CD14-positive monocyte (primary cell): ENCODE results near the gene PXDC1. TPM values are rescaled to one million over a fixed set of nuclear protein-coding genes. Genes with fewer than 3 reads are reported as not detected.
"Not testable (repeated sequence)": the region's sequence is repeated elsewhere in the genome, so short reads cannot be mapped to it uniquely, and the experiment has no call there.

Experiments used
- DNase-seq, 3 donors: peaks; one replicate each; pipeline ENCODE4 v3.0.0-alpha.2; 2011 to 2022
- H2AFZ ChIP-seq: 2 replicates; pipeline ENCODE4 v1.6.0; 2012; ENCODE audit warnings: mild to moderate bottlenecking, low read depth, low read length, inconsistent platforms; ENCODE audit not compliant: insufficient read depth, poor library complexity, severe bottlenecking
- H3K27ac ChIP-seq, 2 donors: 1 replicate in 1 of 2; 2 replicates in 1 of 2; pipeline ENCODE4 v1.5.1; 2012 to 2013; ENCODE audit warnings: low read length in 2 of 2, control low read depth in 1 of 2, inconsistent platforms in 1 of 2, low read depth in 1 of 2, mild to moderate bottlenecking in 1 of 2
- H3K27me3 ChIP-seq, 2 donors: one replicate each; pipeline versions ENCODE4 v1.6.0 to v1.6.1; 2011 to 2013; ENCODE audit warnings: low read length in 2 of 2; ENCODE audit not compliant: control insufficient read depth in 2 of 2, insufficient read depth in 2 of 2
- H3K36me3 ChIP-seq, 2 donors: replicated peaks in 1 of 2; 1 replicate in 1 of 2; 2 replicates in 1 of 2; pipeline versions ENCODE4 v1.5.1 to v1.6.1; 2012 to 2013; ENCODE audit warnings: low read length in 2 of 2, control low read depth in 1 of 2, inconsistent platforms in 1 of 2, mild to moderate bottlenecking in 1 of 2; ENCODE audit not compliant: insufficient read depth in 2 of 2, control insufficient read depth in 1 of 2
- H3K4me1 ChIP-seq, 2 donors: 1 replicate in 1 of 2; 2 replicates in 1 of 2; pipeline versions ENCODE4 v1.5.1 to v1.6.1; 2012 to 2013; ENCODE audit warnings: low read length in 2 of 2, control low read depth in 1 of 2, inconsistent platforms in 1 of 2, mild to moderate bottlenecking in 1 of 2, moderate library complexity in 1 of 2; ENCODE audit not compliant: insufficient read depth in 2 of 2, control insufficient read depth in 1 of 2
- H3K4me2 ChIP-seq: replicated peaks from 2 replicates; pipeline ENCODE3; 2012; ENCODE audit warnings: low read length, moderate library complexity, mild to moderate bottlenecking; ENCODE audit not compliant: poor library complexity, severe bottlenecking; ENCODE audit errors: extremely low read depth
- H3K4me3 ChIP-seq, 3 experiments: fragments of 200-600 bp in 1 of 3; sonication (generic) in 1 of 3; replicated peaks in 1 of 3; 1 replicate in 2 of 3; 2 replicates in 1 of 3; pipeline ENCODE4 v1.5.1; 2011 to 2013; ENCODE audit warnings: low read length in 3 of 3, mild to moderate bottlenecking in 3 of 3, control low read depth in 2 of 3, low read depth in 2 of 3, inconsistent platforms in 1 of 3, moderate library complexity in 1 of 3
- H3K79me2 ChIP-seq: 2 replicates; pipeline ENCODE4 v1.6.0; 2012; ENCODE audit warnings: mild to moderate bottlenecking, control low read depth, inconsistent platforms, low read length, moderate library complexity; ENCODE audit not compliant: insufficient read depth
- H3K9ac ChIP-seq: 2 replicates; pipeline ENCODE4 v1.6.0; 2017; ENCODE audit warnings: low read length, mild to moderate bottlenecking; ENCODE audit not compliant: insufficient read depth, poor library complexity, severe bottlenecking
- H3K9me3 ChIP-seq, 2 donors: replicated peaks in 1 of 2; 1 replicate in 1 of 2; 2 replicates in 1 of 2; pipeline versions ENCODE4 v1.5.1 to v1.6.1; 2012 to 2013; ENCODE audit warnings: low read length in 2 of 2, control low read depth in 1 of 2; ENCODE audit not compliant: control insufficient read depth in 1 of 2, insufficient read depth in 1 of 2
- H4K20me1 ChIP-seq: 2 replicates; pipeline ENCODE4 v1.6.0; 2012; ENCODE audit warnings: mild to moderate bottlenecking, low read length, control low read depth, moderate library complexity; ENCODE audit not compliant: insufficient read depth
- H3K27ac Mint-ChIP-seq, 7 donors: one replicate each; pipeline ENCODE4 v1.8.0; 2020; ENCODE audit warnings: mild to moderate bottlenecking in 7 of 7, mixed read lengths in 7 of 7, moderate library complexity in 6 of 7, inconsistent platforms in 2 of 7
- H3K27me3 Mint-ChIP-seq, 3 donors: one replicate each; pipeline ENCODE4 v1.8.0; 2021 to 2022; ENCODE audit warnings: low read depth in 3 of 3, mild to moderate bottlenecking in 3 of 3, mixed read lengths in 3 of 3, moderate library complexity in 3 of 3, inconsistent platforms in 1 of 3
- H3K36me3 Mint-ChIP-seq, 2 donors: one replicate each; pipeline ENCODE4 v1.8.0; 2020; ENCODE audit warnings: mixed read lengths in 2 of 2, inconsistent platforms in 1 of 2, mild to moderate bottlenecking in 1 of 2
- H3K4me1 Mint-ChIP-seq: one replicate; pipeline ENCODE4 v1.8.0; 2020; ENCODE audit warnings: mild to moderate bottlenecking, mixed read lengths
- H3K4me3 Mint-ChIP-seq, 2 donors: one replicate each; pipeline ENCODE4 v1.8.0; 2020; ENCODE audit warnings: mild to moderate bottlenecking in 2 of 2, mixed read lengths in 2 of 2, moderate library complexity in 1 of 2
- H3K9me3 Mint-ChIP-seq, 7 donors: one replicate each; pipeline ENCODE4 v1.8.0; 2020 to 2022; ENCODE audit warnings: mixed read lengths in 7 of 7, mild to moderate bottlenecking in 6 of 7, moderate library complexity in 6 of 7, inconsistent platforms in 2 of 7
- WGBS: methylation state at CpG from one replicate; pipeline ENCODE4 v1.1.5; 2013; ENCODE audit warnings: missing lambda C conversion rate; ENCODE audit not compliant: insufficient coverage; 5-methylcytosine and 5-hydroxymethylcytosine counted together
- intact Hi-C, 2 donors: fragments of 100-400 bp; cut with micrococcal nuclease; formaldehyde crosslinking; loops; one replicate each; pipeline versions ENCODE4 v1.15.0 to v1.15.1; 2023
- polyA plus RNA-seq, 3 donors: library from polyadenylated mRNA; depleted of rRNA in 1 of 3; unstranded in 2 of 3; stranded (reverse) in 1 of 3; fragments of 300-500 nt in 2 of 3; fragments of >200 nt in 1 of 3; fragmentation: Illumina TruSeq in 2 of 3; gene quantifications; 1 replicate in 2 of 3; 2 replicates in 1 of 3; pipeline ENCODE4 v1.2.3, GENCODE V29; 2012 to 2021
- TF ChIP-seq, protein P1 (sequence below): fragments of 200-600 bp; IDR thresholded peaks from one replicate; pipeline ENCODE4 v1.8.0; 2022; ENCODE audit warnings: antibody characterized with exemption, mild to moderate bottlenecking

Gene PXDC1
- polyA plus RNA-seq, 3 donors, result 0.48 to 0.92 (median 0.55) TPM

DNA sequence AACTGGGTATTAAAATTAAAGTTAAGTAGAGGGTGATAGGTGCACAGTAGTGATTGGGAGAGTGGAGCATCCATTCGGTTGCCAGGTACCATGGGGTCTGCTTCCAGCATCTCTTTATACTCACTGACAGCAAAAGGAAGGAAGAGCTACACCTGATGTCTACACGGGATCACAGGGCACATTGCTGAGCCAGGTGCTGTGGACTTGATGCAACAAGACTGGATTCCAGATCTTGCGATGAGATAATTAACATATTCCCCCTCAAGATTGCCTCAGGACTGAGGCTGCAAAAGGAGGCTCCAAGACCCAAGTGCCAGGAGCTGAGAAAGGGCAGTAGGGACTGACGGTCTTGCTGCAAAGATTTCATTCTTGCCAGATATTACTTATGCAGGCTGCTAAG lies 72.6 kb downstream of the PXDC1 start:
- intact Hi-C loops, result no loop called here
- H2AFZ ChIP-seq, result no peak overlapping the region
- no peak overlapping the region for H3K27ac ChIP-seq
- peaks cover 8 to 24% (median 17%) of the 10 kb centered on the region in 7 donors for H3K9me3 Mint-ChIP-seq
- no peak overlapping the region for H3K4me3 Mint-ChIP-seq
- no peaks in the 10 kb centered on the region for H3K36me3 ChIP-seq
- no peaks in the 10 kb centered on the region for H3K79me2 ChIP-seq
- no peak overlapping the region for H3K27ac Mint-ChIP-seq
- no peaks in the 10 kb centered on the region for H4K20me1 ChIP-seq
- peaks cover 0 to 6% (median 4%) of the 10 kb centered on the region in 3 donors for H3K27me3 Mint-ChIP-seq
- no peaks in the 10 kb centered on the region for H3K4me1 ChIP-seq
- peaks cover 9 to 15% of the 10 kb centered on the region in 2 donors for H3K9me3 ChIP-seq
- WGBS, result 92% methylated on average over 2 of the region's 4 CpGs
- no peak overlapping the region for H3K9ac ChIP-seq
- no peak overlapping the region for H3K4me2 ChIP-seq
- H3K27me3 ChIP-seq, result no peaks in the 10 kb centered on the region
- H3K4me3 ChIP-seq, result no peak overlapping the region
- TF ChIP-seq, protein P1, sequence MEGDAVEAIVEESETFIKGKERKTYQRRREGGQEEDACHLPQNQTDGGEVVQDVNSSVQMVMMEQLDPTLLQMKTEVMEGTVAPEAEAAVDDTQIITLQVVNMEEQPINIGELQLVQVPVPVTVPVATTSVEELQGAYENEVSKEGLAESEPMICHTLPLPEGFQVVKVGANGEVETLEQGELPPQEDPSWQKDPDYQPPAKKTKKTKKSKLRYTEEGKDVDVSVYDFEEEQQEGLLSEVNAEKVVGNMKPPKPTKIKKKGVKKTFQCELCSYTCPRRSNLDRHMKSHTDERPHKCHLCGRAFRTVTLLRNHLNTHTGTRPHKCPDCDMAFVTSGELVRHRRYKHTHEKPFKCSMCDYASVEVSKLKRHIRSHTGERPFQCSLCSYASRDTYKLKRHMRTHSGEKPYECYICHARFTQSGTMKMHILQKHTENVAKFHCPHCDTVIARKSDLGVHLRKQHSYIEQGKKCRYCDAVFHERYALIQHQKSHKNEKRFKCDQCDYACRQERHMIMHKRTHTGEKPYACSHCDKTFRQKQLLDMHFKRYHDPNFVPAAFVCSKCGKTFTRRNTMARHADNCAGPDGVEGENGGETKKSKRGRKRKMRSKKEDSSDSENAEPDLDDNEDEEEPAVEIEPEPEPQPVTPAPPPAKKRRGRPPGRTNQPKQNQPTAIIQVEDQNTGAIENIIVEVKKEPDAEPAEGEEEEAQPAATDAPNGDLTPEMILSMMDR, result no peak
- no peak for DNase-seq
- H3K4me1 Mint-ChIP-seq, result no peaks in the 10 kb centered on the region
- H3K36me3 Mint-ChIP-seq, result no peaks in the 10 kb centered on the region

DNA sequence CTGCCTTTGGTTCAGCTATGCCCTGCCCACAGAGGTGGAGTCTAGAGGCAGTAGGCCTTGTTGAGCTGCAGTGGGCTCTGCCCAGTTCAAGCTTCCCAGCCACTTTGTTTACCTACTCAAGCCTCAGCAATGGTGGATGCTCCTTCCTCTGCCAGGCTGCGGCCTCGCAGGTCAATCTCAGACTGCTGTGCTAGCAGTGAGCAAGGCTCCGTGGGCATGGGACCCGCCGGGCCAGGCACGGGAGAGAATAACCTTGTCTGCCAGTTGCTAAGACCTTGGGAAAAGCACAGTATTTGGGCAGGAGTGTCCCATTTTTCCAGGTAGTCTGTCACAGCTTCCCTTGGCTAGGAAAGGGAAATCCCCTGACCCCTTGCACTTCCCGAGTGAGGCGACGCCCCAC lies 73.8 kb downstream of the PXDC1 start:
- not testable (repeated sequence) for H3K4me1 Mint-ChIP-seq

DNA sequence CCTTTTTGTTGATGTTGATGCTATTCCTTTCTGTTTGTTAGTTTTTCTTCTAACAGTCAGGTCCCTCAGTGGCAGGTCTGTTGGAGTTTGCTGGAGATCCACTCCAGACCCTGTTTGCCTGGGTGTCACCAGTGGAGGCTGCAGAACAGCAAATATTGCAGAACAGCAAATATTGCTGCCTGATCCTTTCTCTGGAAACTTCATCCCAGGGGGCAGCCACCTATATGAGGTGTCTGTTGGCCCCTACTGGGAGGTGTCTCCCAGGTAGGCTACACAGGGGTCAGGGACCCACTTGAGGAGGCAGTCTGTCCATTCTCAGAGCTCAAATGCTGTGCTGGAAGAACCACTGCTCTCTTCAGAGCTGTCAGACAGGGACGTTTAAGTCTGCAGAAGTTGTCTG lies 74.2 kb downstream of the PXDC1 start:
- DNase-seq, H3K36me3 ChIP-seq, H3K27ac Mint-ChIP-seq, H4K20me1 ChIP-seq, H3K27me3 ChIP-seq, H3K4me1 Mint-ChIP-seq, H3K79me2 ChIP-seq, H3K27ac ChIP-seq, H3K4me1 ChIP-seq, H3K4me3 ChIP-seq, intact Hi-C loops, H3K9ac ChIP-seq, H3K4me2 ChIP-seq, H3K4me3 Mint-ChIP-seq, H3K27me3 Mint-ChIP-seq, H2AFZ ChIP-seq, H3K36me3 Mint-ChIP-seq: not testable (repeated sequence)
- WGBS, result 80% methylated on average over 1 of the region's 1 CpG
- H3K9me3 Mint-ChIP-seq, result peaks cover 8 to 29% (median 17%) of the 10 kb centered on the region in 7 donors
- H3K9me3 ChIP-seq, result peaks cover 9 to 15% of the 10 kb centered on the region in 2 donors

More for the DNA sequence above, 73.8 kb downstream of the PXDC1 start:
- WGBS, result 99% methylated on average over 8 of the region's 9 CpGs
- H4K20me1 ChIP-seq, H3K27me3 Mint-ChIP-seq, H3K27ac ChIP-seq, H3K4me2 ChIP-seq, H3K4me1 ChIP-seq, H2AFZ ChIP-seq, H3K79me2 ChIP-seq, intact Hi-C loops, H3K4me3 Mint-ChIP-seq, H3K36me3 ChIP-seq, H3K4me3 ChIP-seq, H3K36me3 Mint-ChIP-seq, H3K27ac Mint-ChIP-seq, H3K9ac ChIP-seq, H3K27me3 ChIP-seq, DNase-seq: not testable (repeated sequence)
- H3K9me3 Mint-ChIP-seq, result peaks cover 8 to 28% (median 17%) of the 10 kb centered on the region in 7 donors
- H3K9me3 ChIP-seq, result peaks cover 9 to 15% of the 10 kb centered on the region in 2 donors
